GM12872 (cell line): ENCODE data around the gene TMX1.

Experiments used
- TF ChIP-seq, protein P1 (sequence below): IDR thresholded peaks from 3 replicates; pipeline ENCODE4 v1.5.1; 2011; ENCODE audit warnings: low read depth, mild to moderate bottlenecking, low read length, moderate library complexity; ENCODE audit not compliant: insufficient read depth

Gene TMX1

DNA sequence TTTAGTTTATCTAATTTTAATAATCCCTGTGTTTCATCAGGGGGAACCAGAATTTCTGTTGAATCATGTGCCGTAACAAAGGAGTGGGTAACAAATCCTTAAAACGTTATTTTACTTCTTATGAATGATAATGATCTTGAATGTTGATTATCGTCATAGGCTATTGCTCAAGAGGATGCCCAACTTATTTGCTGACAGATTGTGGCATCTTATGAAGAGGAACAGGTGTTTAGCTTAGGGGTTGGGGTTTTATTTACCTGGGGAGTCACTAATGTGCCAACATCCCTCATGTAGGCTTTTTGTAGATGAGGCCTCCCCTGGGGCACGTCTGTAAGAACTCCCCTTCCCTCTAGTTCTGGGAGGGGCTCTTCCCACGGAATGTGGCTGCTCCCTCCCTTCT lies 32.4 kb upstream of the TMX1 start:
- TF ChIP-seq, protein P1, sequence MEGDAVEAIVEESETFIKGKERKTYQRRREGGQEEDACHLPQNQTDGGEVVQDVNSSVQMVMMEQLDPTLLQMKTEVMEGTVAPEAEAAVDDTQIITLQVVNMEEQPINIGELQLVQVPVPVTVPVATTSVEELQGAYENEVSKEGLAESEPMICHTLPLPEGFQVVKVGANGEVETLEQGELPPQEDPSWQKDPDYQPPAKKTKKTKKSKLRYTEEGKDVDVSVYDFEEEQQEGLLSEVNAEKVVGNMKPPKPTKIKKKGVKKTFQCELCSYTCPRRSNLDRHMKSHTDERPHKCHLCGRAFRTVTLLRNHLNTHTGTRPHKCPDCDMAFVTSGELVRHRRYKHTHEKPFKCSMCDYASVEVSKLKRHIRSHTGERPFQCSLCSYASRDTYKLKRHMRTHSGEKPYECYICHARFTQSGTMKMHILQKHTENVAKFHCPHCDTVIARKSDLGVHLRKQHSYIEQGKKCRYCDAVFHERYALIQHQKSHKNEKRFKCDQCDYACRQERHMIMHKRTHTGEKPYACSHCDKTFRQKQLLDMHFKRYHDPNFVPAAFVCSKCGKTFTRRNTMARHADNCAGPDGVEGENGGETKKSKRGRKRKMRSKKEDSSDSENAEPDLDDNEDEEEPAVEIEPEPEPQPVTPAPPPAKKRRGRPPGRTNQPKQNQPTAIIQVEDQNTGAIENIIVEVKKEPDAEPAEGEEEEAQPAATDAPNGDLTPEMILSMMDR, result no peak

DNA sequence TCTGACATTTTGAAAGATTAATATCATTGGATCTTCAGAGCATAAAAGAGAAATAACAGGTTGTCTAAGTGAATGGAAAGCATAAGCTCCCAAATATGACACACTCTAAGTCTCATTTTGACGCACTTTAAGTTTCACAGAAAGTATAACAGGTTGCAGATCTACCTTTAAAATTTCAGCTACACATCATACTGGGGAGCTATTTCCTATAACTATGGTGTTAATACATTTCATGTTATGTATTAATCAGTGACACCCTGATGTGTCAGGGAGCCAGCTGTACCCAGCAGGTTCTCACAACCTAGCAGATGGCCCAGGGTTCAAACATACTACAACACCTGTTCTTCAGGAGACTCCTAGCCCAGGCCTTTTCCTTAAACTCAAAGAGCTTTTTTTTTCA lies 31.1 kb upstream of the TMX1 start:
- TF ChIP-seq, protein P1, result no peak

DNA sequence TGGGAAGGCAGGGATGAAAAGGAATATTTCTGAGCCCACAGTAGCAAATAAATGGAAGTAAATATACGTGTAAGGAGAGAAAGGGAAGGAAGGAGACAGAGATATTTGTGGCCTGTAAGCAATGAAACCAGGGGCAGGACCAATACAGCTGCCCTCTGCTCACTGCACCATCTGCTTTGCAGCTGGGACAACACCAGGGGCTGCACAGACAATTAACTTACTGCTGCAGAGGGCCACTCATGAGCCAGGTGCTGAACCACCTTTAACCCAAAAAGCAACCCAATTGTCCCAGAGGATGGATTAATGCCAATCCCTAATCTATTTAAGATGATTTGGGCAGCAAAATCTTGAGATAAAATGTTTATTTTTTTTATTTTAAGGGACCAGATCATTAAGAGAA lies 30.6 kb upstream of the TMX1 start:
- TF ChIP-seq, protein P1, result no peak

DNA sequence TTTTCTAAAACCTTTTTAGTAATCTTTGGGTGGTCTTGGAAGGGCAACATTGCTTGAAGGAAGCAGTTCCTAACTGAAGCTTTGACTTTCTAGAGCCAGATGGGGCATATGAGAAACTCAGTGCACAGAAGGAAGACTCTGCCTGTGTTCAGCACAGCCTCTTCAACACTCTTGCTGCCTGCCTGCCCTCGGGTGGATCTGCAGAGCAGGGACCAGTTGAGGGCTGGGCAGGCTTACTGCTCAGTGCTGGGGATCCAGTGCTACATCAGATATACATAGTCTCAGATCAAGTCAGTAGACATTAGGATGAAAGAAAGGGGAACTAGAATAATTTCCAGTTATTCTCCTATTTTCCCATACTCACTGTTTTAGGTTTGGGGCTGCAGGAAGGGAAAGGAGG lies 29.5 kb upstream of the TMX1 start:
- TF ChIP-seq, protein P1, result no peak

DNA sequence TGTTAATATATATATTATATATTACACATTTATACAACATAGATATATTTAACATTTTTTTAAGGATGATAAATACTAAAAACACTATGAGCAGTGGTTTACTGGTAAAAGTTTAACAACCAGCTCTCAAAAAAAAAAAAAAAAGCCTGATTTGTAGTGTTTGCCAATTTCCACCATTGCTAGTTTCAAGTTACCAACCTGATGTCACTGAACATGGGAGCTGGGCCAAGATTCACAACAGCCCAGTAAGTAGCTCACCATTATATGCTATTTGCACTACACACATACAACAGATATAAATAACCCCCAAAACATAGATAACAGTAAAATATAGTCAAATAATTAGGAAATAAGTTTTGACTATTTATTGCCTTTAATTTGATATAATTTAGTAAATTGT lies 28.9 kb upstream of the TMX1 start:
- TF ChIP-seq, protein P1, result no peak

DNA sequence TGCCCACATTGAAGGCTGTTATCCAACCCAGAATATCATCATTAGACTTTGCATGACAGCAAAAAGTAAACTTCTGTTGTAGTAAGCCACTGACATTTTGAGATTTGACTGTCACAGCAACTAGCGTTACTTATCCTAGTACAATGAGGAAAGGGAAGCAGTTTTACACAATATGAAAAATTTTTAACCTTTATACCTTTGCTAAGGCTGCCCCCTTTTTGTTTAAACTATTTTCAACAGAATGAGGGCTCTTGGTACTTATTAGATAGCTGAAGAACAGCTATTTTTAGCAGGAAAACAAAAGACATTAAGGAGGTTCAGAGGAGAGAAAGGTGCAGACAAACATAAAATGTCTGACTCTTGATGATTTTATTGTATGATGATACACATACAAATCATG lies 23.4 kb upstream of the TMX1 start:
- TF ChIP-seq, protein P1, result no peak

DNA sequence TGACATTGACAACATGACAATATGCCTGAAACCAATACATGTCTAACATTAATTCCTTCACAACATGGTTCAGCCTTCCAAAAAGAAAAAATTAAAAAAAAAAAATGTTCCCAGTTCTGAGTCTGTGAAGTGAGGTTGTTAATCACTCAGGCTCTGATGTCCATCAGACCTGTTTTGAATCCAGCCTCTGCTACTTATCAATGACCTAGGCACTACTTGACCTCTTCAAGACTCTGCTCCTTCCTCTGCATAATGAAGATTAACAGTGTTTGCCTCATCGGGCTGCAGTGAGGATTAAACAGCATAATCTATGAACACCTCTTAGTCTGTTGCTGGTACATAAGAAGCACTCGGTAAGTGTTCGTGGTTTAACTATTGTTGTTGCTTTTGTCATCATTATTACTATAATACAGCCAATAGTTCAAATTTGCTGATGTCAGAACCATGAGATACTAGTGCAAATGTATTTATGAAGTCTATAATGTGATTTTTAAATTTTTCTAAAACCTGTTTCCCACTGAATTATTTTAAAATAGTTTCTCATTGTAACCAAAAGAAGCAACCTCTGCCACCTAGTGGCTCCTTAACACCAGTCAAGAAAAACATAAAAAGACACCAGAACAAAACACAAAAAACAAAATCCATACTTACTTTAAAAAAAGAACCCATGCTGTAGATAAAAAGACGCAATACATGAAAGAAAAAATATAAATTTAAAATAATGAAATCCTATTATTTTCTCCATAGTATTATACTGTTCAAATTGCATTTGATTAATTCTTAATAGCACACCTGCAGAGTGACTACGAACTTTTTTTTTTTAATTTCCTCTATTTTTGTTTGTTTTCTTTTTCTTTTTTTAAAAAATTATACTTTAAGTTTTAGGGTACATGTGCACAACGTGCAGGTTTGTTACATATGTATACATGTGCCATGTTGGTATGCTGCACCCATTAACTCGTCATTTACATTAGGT lies 20.3 kb upstream of the TMX1 start:
- TF ChIP-seq, protein P1, result peak; percentile 43
